Erythroblast (primary cell): ENCODE data around the gene ARSB.
"Not testable (repeated sequence)": the region's sequence is repeated elsewhere in the genome, so short reads cannot be mapped to it uniquely, and the experiment has no call there.

Source experiments
- DNase-seq, 2 experiments: peaks; one replicate each; lab custom pipeline; 2025; lab: John Stamatoyannopoulos, UW
- GATA1 ChIP-seq: IDR thresholded peaks from 2 replicates; pipeline ENCODE4 v1.6.1; 2011; ENCODE audit warnings: low read depth, mild to moderate bottlenecking, control low read depth, low read length, moderate library complexity
- POLR2A ChIP-seq: IDR thresholded peaks from 2 replicates; pipeline ENCODE4 v1.6.1; 2011; ENCODE audit warnings: mild to moderate bottlenecking, low read length

The ARSB gene

DNA sequence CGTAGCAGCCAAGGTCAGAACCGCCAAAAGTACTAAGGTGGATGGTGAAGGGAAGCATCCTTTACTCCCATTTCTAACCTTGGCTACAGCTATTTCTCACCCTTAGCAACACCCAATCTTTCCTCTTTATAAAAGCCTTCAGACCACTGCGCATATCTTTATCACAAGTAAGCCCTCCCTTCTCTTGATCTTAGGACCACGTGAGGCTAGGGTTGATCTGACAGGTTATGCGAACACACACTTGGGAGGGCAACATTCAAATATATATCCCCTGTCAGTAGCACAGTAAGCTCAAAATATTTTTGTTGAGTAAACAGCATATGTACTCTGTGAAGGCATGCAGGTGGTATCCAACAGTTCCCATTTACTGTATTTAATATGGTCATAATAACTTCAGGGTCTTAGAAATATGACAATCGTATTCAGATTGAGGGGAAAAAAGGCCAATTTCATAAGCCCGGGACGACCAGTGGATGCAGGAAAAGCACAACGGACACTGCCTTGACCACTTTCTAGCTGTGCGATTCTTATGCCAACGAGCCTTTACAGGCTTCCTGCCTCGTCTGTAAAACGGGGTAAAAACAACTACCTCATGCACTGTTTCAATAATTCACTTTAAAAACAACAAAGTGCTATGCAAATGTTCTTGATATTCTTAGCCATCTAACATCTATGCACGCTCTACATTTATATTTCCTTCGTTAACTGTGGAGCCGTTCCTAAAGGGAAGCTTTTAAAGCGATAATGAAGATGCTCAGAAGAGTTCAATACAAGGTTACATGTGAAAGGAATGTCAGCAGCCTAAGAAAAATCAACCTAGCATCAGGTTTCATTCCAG is 1.3 kb downstream of the ARSB start:
- peak; percentile 45 to 50 for DNase-seq
- no peak for TF ChIP-seq GATA1
- no peak for TF ChIP-seq POLR2A

DNA sequence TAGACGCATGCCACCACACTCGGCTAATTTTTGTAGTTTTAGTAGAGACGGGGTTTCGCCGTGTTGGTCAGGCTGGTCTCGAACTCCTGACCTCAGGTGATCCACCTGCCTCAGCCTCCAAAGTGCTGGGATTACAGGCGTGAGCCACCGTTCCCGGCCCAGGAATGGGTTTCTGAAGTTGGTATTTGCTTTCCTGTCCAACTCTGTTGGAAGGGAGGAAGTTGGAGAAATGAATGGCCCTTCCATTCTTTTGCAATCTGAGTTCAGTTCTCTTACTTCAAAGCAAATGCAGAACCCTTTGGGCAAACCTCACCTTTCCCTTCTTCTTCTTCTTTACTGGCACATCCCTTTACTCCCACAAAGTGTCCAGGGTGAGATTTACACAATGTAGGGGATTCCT is 1.9 kb downstream of the ARSB start:
- DNase-seq: not testable (repeated sequence)

DNA sequence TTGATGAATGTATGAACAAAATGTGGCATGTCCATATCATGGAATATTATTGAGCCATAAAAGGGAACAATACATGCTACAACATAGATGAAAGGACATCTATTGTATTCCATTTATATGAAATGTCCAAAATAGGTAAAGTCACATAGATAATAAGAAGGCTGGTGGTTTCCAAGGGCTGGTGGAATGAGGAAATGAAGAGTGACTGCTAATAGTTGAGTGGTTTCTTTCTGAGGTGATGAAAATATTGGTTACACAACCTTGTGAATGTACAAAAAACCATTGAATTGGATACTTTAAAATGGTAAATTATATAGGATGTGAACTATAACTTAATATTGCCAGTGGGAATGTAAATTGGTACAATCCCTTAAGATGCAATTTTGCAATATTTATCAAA is 5.2 kb downstream of the ARSB start:
- no peak for TF ChIP-seq GATA1
- TF ChIP-seq POLR2A: no peak
- no peak for DNase-seq

DNA sequence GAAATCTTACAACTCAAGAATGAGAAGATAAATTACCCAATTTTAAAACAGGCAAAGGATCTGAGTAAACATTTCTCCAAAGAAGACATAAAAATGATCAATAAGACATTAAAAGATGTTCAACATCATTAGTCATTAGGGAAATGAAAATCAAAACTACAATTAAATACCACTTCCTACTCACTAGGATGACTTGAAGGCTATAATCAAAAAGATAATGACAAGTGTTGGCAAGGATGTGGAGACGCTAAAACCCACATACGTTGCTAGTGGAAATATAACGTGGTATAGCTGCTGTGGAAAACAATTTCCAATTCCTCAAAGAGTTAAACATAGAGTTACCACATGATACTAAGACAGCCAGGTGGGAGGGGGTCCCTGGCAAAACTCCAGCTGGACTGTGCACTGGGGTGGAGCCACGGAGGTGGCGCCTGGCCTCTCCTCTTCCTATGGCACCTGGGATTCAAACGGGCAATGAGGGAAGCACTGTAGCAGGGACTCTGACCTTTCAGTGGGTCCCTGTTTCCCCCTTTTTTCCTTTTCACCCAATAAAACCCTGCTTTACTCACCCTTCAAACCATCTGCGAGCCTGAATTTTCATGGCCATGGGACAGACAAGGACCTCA is 5.9 kb downstream of the ARSB start:
- TF ChIP-seq GATA1 (no peak), POLR2A (no peak)
- DNase-seq: no peak

DNA sequence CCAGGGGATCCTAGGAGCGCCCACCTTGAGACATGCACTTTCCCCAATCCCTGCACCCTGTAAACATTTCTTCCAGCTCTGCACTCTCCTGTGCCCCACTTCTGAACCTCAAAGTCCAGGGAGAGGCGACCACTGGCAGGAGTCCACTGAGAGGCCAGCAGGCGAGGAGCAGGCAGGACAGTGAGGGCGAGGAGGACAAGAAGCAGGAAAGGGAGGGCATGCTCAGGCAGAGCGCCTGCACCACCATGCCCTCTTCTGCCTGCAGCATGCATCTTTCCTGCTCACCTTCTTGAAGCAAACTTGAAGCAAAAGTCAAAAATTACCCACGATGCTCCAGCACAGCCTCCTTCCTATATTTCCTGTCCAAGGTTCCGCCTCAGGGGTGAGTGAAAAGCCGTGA is 10.1 kb downstream of the ARSB start:
- TF ChIP-seq GATA1 (no peak), POLR2A (no peak)
- DNase-seq: no peak

DNA sequence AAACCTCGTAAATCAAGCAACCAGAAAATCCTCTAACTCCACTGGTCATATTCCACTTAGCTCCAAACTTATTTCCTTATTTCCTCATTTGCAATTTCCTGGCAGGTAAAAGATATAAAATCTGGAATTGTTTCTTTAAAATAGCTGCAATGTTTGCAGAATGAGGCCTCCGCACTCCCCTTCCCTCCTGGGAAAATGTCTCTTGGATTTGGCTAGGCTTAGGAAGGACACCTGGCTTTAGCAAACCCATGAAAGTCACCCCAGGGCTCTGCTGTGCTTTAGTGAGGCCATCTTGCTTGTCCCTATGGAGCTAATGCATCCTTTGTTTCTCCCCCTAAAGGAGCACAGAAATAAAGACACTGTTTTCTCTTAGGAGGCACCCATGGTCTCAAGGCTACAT is 10.5 kb downstream of the ARSB start:
- TF ChIP-seq GATA1 (no peak), POLR2A (no peak)
- DNase-seq: no peak

DNA sequence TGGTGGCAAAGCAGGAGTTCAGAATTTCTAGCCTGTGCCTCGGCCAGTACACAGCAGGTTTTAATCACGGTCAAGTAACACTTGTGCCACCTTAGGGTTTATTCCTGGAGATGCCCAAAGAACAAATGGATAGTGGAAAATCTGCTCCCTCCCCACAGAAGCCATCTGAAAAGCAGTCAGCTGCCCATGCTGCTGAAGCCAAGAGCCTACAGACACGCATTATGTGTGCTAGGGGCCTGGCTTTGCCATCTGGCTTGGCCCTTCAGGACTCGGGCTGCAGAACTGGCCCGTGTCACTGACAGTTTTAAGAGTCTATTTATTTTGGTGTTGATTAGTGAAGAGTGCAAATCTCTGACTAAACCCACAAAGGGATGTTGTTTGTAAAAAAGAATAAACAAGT is 11.1 kb downstream of the ARSB start:
- no peak for TF ChIP-seq GATA1
- TF ChIP-seq POLR2A: no peak
- no peak for DNase-seq

DNA sequence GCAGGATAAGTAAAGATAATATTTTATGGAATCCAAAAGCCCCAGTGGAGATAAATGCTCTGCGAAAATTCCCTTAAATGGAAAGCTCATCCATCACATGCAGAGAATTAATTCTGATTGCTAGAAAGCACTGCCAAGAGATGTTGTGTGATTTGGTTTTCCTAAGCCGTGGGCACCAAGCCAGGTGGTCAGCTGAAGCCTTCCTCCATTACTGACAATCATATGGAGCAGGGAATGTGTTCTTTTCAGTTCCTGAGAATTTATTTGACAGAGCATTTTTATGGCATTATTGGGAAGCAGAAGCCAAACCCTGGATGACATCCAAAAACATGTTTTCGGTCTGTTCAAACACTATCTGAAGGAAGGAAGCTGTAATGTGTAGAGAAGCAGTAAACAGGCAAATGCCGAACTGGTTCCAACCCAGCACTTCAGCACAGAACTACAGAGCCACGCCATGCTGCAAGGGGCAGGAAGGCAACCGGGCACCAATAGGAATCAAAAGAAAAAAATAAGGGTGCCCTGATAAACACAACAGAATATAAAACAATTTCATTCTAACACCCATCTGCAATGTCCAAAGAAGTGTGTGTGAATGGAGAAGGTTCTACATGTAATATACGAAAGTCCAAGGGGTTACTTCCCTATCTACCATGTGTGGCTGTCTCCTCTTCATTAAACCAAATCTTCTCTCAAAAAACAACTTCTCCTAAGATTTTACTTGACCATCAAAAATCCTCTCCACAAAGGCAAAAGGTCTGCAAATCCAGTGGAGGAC is 12.3 kb downstream of the ARSB start:
- TF ChIP-seq POLR2A: no peak
- no peak for TF ChIP-seq GATA1
- DNase-seq: no peak

DNA sequence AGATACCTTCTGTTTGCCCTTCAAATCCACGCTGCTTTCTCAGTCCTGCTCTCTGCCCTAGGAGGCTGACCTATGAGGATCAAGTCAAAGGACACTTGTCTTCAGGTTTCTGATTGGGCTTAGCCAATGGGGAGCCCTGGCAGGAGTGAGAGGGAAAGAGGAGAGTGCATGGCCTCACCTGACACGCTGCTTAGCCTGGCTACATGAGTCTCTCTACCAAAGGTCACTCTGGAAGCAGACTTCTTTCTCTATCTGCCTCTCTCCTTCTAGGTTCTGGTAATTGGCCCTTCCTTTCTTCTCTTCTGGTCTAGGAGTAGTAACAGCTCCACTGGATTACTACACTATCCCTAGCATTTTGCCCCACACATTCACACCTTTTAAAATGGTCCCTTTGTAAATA is 13.1 kb downstream of the ARSB start:
- TF ChIP-seq GATA1 (no peak), POLR2A (no peak)

DNA sequence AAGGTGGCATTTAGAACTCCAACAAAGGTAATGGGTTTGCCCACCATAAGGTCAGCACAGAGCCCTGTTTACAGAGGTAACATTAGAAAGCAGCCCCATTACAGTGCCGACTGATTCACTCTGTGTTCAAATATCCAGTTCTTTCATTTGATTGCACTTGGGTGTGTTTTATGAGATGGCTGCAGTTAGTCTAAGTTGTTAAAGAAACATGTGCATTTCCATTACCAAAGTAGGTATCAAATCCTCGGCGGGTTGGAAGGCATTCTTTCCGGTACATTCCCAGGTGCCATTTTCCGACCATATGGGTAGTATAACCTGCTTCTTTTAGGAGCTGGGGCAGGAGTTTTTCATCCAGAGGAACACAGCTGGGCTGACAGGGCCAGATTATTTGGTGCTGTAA is 16.3 kb downstream of the ARSB start:
- no peak for DNase-seq
- TF ChIP-seq POLR2A (no peak), GATA1 (no peak)

More for the DNA sequence above, 13.1 kb downstream of the ARSB start:
- no peak for DNase-seq

DNA sequence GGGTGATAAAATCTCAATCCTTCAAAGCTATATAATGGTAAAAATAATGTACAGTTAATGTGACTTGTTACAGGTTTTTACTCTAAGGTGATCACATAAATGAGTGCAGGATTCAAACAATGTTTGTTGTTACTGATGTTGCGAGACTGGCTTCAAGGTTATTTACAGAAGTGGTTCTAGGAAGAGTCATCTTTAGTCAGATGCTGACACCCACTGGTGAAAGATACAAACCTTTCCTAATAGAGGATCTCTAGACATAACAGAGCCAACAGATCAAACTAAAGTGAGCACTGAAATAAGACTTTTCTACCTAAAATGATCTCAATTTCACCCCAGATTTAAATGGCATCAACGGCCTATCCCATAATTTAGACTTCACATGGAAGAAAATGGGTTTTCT is 20.2 kb downstream of the ARSB start:
- no peak for TF ChIP-seq GATA1
- TF ChIP-seq POLR2A: no peak
- DNase-seq: peak; percentile 19 to 47

DNA sequence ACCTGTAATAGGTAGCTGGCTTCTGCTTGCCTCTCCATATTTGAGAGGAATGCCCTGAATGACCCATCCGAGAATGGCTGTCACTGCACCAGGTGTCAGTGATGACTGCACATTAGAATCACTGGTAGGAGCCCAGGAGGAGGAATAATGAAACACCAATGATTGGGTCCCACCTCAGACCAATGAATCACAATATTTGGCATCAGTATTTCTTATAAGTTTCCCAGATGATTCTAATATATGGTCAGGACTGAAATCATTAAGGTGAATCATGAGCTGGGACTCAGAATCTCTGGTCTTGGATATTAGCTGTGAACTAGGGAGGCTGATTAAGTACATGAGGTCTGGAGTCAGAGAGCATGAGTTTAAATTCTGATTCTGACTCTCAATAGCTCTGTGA is 23.4 kb downstream of the ARSB start:
- no peak for TF ChIP-seq POLR2A
- no peak for TF ChIP-seq GATA1
- no peak for DNase-seq

DNA sequence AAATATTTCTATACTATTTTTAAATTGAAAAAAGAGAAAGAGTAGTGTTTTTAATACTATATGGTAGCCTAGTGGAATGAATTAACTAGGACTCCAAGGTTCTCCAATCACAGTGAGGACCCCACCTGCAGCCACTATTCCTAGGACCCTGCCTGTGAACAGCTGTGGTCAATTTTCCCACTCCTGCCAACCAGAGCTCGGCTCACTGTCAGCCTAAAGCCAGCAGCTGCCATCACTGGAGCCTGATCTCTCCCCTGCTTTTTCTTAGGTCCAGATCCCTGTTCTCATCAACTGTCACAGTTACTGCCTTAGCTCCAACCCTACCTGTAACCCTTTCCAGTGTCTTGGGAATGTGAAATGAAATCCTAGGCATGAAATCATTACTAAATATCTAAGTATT is 25.3 kb downstream of the ARSB start:
- TF ChIP-seq POLR2A: no peak
- no peak for TF ChIP-seq GATA1
- DNase-seq: no peak

DNA sequence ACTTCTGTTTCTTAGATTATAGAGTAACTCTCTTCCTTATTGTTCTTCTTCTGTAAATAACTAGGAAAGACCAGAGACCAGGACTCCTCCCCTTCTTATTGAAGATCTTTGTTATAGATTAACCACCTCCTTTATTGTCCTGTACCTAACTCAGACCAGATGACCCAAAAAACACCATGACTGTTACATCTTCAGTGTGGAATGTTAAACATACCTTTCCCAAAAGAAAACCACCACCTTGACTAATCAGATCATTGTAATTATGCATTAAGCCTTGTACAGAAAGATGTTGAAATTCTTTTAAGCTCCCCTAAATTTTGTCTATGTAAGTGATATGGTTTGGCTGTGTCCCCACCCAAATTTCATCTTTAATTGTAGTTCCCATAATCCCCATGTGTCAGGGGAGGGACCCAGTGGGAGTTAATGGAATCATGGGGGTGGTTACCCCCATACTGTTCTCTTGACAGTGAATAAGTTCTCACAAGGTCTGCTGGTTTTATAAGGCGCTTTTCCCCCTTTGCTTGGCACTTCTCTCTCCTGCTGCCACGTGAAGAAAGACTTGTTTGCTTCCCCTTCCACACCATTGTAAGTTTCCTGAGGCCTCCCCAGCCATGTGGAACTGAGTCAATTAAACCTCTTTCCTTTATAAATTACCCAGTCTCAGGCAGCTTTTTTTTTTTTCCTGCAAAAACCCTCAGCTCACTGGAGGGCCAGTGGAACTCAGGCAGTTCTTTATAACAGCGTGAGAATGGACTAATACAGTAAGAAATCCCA is 26.3 kb downstream of the ARSB start:
- no peak for DNase-seq
- TF ChIP-seq POLR2A (no peak), GATA1 (no peak)
